Endothelial cell of umbilical vein (primary cell): ENCODE measurements around the gene FCER2. TPM values are rescaled to one million over a fixed set of nuclear protein-coding genes. Genes with fewer than 3 reads are reported as not detected.

Source experiments
- BruUV-seq: library from RNA; stranded (reverse); fragments of 400-500 nt; replicated peaks from 2 replicates; lab custom pipeline; 2021; lab: Mats Ljungman, UMichigan
- CTCF ChIA-PET: fragments of 300-600, 350-600 bp; sonication (Branson Sonifier 250); formaldehyde crosslinking; loops from one replicate; lab custom pipeline; 2021; ENCODE audit warnings: antibody characterized with exemption, inconsistent platforms; lab: Charles Lee
- POLR2A ChIA-PET: fragments of 300-600, 350-600 bp; sonication (Branson Sonifier 250); formaldehyde crosslinking; loops from one replicate; lab custom pipeline; 2021; ENCODE audit warnings: antibody characterized with exemption, inconsistent platforms; lab: Charles Lee
- DNase-seq: peaks from one replicate; pipeline ENCODE4 v3.0.0-alpha.2; 2011; ENCODE audit warnings: low read depth, low spot score
- FAIRE-seq: peaks from 2 replicates; lab custom pipeline; 2011; peaks lifted over from hg19 to GRCh38; lab: Jason Lieb, UNC
- H2AFZ ChIP-seq: 2 replicates; pipeline ENCODE4 v1.6.0; 2012; ENCODE audit warnings: low read depth, low read length, control low read depth, inconsistent platforms
- H3K27ac ChIP-seq: 2 replicates; pipeline ENCODE4 v1.5.1; 2011; ENCODE audit warnings: low read depth, mild to moderate bottlenecking, control low read depth, low read length, moderate library complexity; ENCODE audit not compliant: insufficient read depth
- H3K27me3 ChIP-seq, 2 experiments: 2 replicates each; pipeline versions ENCODE4 v1.6.0 to v1.6.1; 2011; ENCODE audit warnings: low read length in 2 of 2, mixed read lengths in 1 of 2; ENCODE audit not compliant: control insufficient read depth in 2 of 2, insufficient read depth in 2 of 2
- H3K36me3 ChIP-seq, 2 experiments: 2 replicates in 1 of 2; 3 replicates in 1 of 2; pipeline ENCODE4 v1.5.1; 2011; ENCODE audit warnings: low read length in 2 of 2, mild to moderate bottlenecking in 1 of 2, moderate library complexity in 1 of 2; ENCODE audit not compliant: control insufficient read depth in 2 of 2, insufficient read depth in 2 of 2; ENCODE audit errors: extremely low read depth in 1 of 2
- H3K4me1 ChIP-seq: 3 replicates; pipeline ENCODE4 v1.5.1; 2011; ENCODE audit warnings: mild to moderate bottlenecking, low read length; ENCODE audit not compliant: control insufficient read depth, insufficient read depth; ENCODE audit errors: extremely low read depth
- H3K4me2 ChIP-seq: 2 replicates; pipeline ENCODE4 v1.6.1; 2011; ENCODE audit warnings: low read length, control low read depth, mixed read lengths; ENCODE audit not compliant: insufficient read depth
- H3K4me3 ChIP-seq, 3 experiments: fragments of 200-600 bp in 1 of 3; sonication (generic), shearing (Covaris generic) in 1 of 3; replicated peaks in 1 of 3; 2 replicates each; pipeline ENCODE4 v1.5.1; 2011 to 2016; ENCODE audit warnings: control low read depth in 3 of 3, low read length in 3 of 3, mild to moderate bottlenecking in 2 of 3, inconsistent platforms in 1 of 3, low read depth in 1 of 3, moderate library complexity in 1 of 3; ENCODE audit not compliant: insufficient read depth in 1 of 3
- H3K79me2 ChIP-seq: 2 replicates; pipeline ENCODE4 v1.6.0; 2012; ENCODE audit warnings: low read length, inconsistent platforms; ENCODE audit not compliant: control insufficient read depth, insufficient read depth
- H3K9ac ChIP-seq: replicated peaks from 2 replicates; pipeline ENCODE3; 2011; ENCODE audit warnings: low read length, control low read depth; ENCODE audit not compliant: insufficient read depth; ENCODE audit errors: extremely low read depth
- H3K9me1 ChIP-seq: replicated peaks from 3 replicates; pipeline ENCODE4 v1.6.0; 2011; ENCODE audit warnings: mild to moderate bottlenecking, low read length; ENCODE audit not compliant: control insufficient read depth, insufficient read depth; ENCODE audit errors: extremely low read depth
- H3K9me3 ChIP-seq: replicated peaks from 2 replicates; pipeline ENCODE4 v1.5.1; 2012; ENCODE audit warnings: low read length, inconsistent platforms; ENCODE audit not compliant: control insufficient read depth, insufficient read depth
- H4K20me1 ChIP-seq: replicated peaks from 2 replicates; pipeline ENCODE3; 2011; ENCODE audit warnings: mild to moderate bottlenecking, low read length; ENCODE audit not compliant: control insufficient read depth, insufficient read depth; ENCODE audit errors: extremely low read depth
- CTCF ChIP-seq, 2 donors: IDR thresholded peaks; 1 replicate in 1 of 2; 2 replicates in 1 of 2; pipeline ENCODE4 v1.5.1; 2011; ENCODE audit warnings: low read length in 2 of 2, mild to moderate bottlenecking in 2 of 2, moderate library complexity in 2 of 2, control low read depth in 1 of 2, inconsistent platforms in 1 of 2, low read depth in 1 of 2; ENCODE audit not compliant: insufficient read depth in 1 of 2; ENCODE audit errors: extremely low read depth in 1 of 2
- EZH2 ChIP-seq: IDR thresholded peaks from 2 replicates; pipeline ENCODE4 v1.6.1; 2012; ENCODE audit warnings: borderline replicate concordance, low read depth, mild to moderate bottlenecking, moderate library complexity, low read length, inconsistent platforms; ENCODE audit not compliant: severe bottlenecking
- FOS ChIP-seq: IDR thresholded peaks from 2 replicates; pipeline ENCODE4 v1.6.1; 2011; ENCODE audit warnings: mild to moderate bottlenecking, low read length, moderate library complexity, borderline replicate concordance; ENCODE audit not compliant: insufficient read depth
- GATA2 ChIP-seq: IDR thresholded peaks from 2 replicates; pipeline ENCODE4 v1.7.0; 2011; ENCODE audit warnings: low read depth, mild to moderate bottlenecking, moderate library complexity, mixed read lengths, low read length; ENCODE audit not compliant: insufficient read length, insufficient read depth
- JUN ChIP-seq: IDR thresholded peaks from 2 replicates; pipeline ENCODE4 v1.6.1; 2011; ENCODE audit warnings: borderline replicate concordance, low read depth; ENCODE audit not compliant: insufficient read length, insufficient read depth
- MAX ChIP-seq: IDR thresholded peaks from 2 replicates; pipeline ENCODE4 v1.6.1; 2011; ENCODE audit not compliant: insufficient read depth, insufficient read length
- MYC ChIP-seq: IDR thresholded peaks from one replicate; pipeline ENCODE4 v1.6.1; 2011; ENCODE audit warnings: mild to moderate bottlenecking, low read depth, low read length
- POLR2A ChIP-seq: IDR thresholded peaks from 2 replicates; pipeline ENCODE4 v1.6.1; 2012; ENCODE audit warnings: low read depth, mild to moderate bottlenecking, control low read depth, low read length
- POLR2AphosphoS5 ChIP-seq: IDR thresholded peaks from 2 replicates; pipeline ENCODE4 v1.6.1; 2012; ENCODE audit warnings: low read depth, mild to moderate bottlenecking, control low read depth, low read length, moderate library complexity; ENCODE audit not compliant: insufficient read depth
- dilution Hi-C: fragments of 300-500 bp; cut with MboI; formaldehyde crosslinking; loops from one replicate; pipeline ENCODE4 v1.15.0; 2019; ENCODE audit warnings: low sequenced_read_pairs; ENCODE audit not compliant: extremely low pct_ligation_motif_present
- intact Hi-C: fragments of 100-400 bp; cut with micrococcal nuclease; formaldehyde crosslinking; loops from one replicate; pipeline ENCODE4 v1.10.0; 2022
- polyA plus RNA-seq, 4 experiments: library from polyadenylated mRNA; depleted of rRNA in 3 of 4; stranded (reverse) in 3 of 4; unstranded in 1 of 4; fragments of >200 nt; gene quantifications; 2 replicates each; pipeline versions ENCODE4 v1.2.1 to v1.2.3, GENCODE V29; 2011 to 2012; ENCODE audit warnings: missing spikeins in 1 of 4
- total RNA-seq: library from RNA; stranded (reverse); gene quantifications from 2 replicates; pipeline ENCODE4 v1.2.3, GENCODE V29; 2021

FCER2 gene
- total and polyA plus RNA-seq, 2 donors (not counting 3 experiments of a cell fraction or from before 2014, with no cell fraction given): not detected

GRCh38 chr19:7647156-7647555 lies 54.8 kb downstream of the FCER2 start:
- no TSS peak for BruUV-seq
- DNase-seq (no peak), FAIRE-seq (no peak)
- Histone ChIP-seq H3K4me1 (peaks cover 2% of the 10 kb centered on the region), H3K9ac (no peak overlapping the region), H3K9me1 (no peaks in the 10 kb centered on the region), H2AFZ (no peak overlapping the region), H3K36me3 (no peaks in the 10 kb centered on the region), H3K79me2 (no peaks in the 10 kb centered on the region), H3K27me3 (peaks cover 0 to 2% of the 10 kb centered on the region in 2 experiments), H4K20me1 (no peaks in the 10 kb centered on the region), H3K9me3 (no peaks in the 10 kb centered on the region), H3K27ac (no peak overlapping the region), H3K4me2 (no peak overlapping the region), H3K4me3 (no peak overlapping the region)
- dilution Hi-C loops: no loop called here
- POLR2A ChIA-PET: no interaction called here
- CTCF ChIA-PET: interaction anchor here (1.4 kb wide), 1 partner anchor 34 kb away, joined by 3 read pairs; the partner anchor contains the start of gene TRAPPC5
- no peak for TF ChIP-seq POLR2AphosphoS5
- intact Hi-C loops: no loop called here

GRCh38 chr19:7646426-7646700 lies 55.6 kb downstream of the FCER2 start:
- CTCF ChIA-PET: no interaction called here
- Histone ChIP-seq H3K4me1 (no peaks in the 10 kb centered on the region), H3K4me2 (no peak overlapping the region), H2AFZ (no peak overlapping the region), H3K9me3 (no peaks in the 10 kb centered on the region), H3K9me1 (no peaks in the 10 kb centered on the region), H4K20me1 (no peaks in the 10 kb centered on the region), H3K27ac (no peak overlapping the region), H3K79me2 (no peaks in the 10 kb centered on the region), H3K4me3 (no peak overlapping the region), H3K9ac (no peak overlapping the region), H3K36me3 (no peaks in the 10 kb centered on the region), H3K27me3 (peaks cover 0 to 2% of the 10 kb centered on the region in 2 experiments)
- DNase-seq (no peak), FAIRE-seq (no peak)
- POLR2A ChIA-PET: no interaction called here
- intact Hi-C loops (no loop called here), dilution Hi-C loops (no loop called here)
- TF ChIP-seq CTCF (IDR thresholded peaks at IDR 0.05; ENCODE audit: extremely low read depth in 1 of 2, insufficient read depth in 1 of 2, low read depth in 1 of 2, low read length in 2 of 2) (no peak), JUN (no peak), EZH2 (no peak), POLR2AphosphoS5 (no peak), POLR2A (no peak), FOS (no peak), GATA2 (no peak), MYC (no peak), MAX (no peak)
- no TSS peak for BruUV-seq
